ENCODE results near the gene LSM14B.

LSM14B gene

DNA sequence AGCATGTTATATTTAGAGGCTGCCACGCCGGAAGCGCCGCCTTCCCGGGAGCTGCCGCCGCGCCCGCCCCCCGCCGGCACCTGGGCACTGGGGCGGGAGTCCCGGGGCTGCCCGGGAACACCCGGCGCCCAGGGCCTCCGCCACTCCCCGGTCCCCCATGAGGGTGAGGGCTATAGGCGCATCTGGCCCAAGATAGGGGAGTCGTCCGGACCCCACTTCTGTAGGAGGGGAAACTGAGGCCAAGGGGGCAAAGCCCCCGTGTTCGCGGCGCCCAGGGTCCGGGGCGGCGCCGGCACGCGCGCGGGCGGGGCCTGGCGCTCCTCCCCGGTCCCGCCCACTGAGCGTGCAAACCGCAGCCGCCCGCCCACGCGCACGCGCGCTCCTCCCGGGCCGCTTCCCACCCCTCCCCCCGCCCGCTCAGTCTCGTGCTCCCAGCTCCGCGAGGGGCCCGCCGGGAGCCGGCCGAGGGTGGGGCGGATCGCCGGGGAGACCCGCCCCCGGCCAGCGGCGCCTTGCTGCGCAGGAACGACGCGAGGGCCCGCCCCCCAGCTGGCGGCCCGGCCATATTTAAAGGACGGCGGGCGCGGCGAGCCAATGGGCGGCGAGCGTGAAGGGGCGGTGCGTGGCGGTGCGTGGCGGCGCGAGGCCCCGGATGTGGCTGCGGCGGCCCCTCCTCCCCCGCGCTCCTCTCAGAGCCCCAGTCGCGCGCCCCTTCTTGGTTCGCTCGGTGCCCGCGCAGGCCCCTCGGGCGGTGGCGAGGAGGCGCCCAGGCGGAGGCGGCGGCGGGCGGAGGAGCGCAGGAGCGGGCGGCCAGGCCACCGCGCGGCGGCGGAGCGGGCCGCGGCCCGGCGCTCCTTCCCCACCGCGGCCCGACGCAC is at the start of gene LSM14B:
Gene LSM14B, plus strand, starts transcription at position 700 of the 878 bp plus-strand sequence. CDS start 192 bp downstream, outside the sequence.
- TF ChIP-seq, protein P1, sequence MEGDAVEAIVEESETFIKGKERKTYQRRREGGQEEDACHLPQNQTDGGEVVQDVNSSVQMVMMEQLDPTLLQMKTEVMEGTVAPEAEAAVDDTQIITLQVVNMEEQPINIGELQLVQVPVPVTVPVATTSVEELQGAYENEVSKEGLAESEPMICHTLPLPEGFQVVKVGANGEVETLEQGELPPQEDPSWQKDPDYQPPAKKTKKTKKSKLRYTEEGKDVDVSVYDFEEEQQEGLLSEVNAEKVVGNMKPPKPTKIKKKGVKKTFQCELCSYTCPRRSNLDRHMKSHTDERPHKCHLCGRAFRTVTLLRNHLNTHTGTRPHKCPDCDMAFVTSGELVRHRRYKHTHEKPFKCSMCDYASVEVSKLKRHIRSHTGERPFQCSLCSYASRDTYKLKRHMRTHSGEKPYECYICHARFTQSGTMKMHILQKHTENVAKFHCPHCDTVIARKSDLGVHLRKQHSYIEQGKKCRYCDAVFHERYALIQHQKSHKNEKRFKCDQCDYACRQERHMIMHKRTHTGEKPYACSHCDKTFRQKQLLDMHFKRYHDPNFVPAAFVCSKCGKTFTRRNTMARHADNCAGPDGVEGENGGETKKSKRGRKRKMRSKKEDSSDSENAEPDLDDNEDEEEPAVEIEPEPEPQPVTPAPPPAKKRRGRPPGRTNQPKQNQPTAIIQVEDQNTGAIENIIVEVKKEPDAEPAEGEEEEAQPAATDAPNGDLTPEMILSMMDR (IDR thresholded peaks at IDR 0.05) = no peak
- H3K36me3 ChIP-seq (ENCODE audit: control insufficient read depth, insufficient read depth, low read length) = no peaks in the 10 kb centered on the region
- H3K27ac ChIP-seq = peak within 1 kb of the TSS; percentile 97

DNA sequence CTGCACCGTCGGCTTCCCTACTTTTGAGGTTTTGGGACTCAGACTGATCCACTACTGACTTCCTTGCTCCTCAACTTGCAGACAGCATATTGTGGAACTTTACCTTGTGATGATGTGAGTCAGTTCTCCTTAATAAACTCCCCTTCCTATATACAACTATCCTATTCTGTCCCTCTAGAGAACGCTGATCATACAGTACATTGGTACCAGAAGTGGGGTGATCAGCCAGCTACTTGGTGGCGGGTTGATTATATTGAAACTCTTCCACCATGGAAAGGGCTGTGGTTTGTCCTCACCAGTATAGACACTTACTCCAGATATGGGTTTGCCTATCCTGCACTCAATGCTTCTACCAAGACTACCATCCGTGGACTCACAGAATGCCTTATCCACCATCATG is 49.0 kb upstream of the LSM14B start:
- no peak overlapping the region for H3K4me3 ChIP-seq (ENCODE audit: low read depth, low read length)
- no peak overlapping the region for H3K9ac ChIP-seq
- H2AFZ ChIP-seq = no peak overlapping the region
- H3K36me3 ChIP-seq (ENCODE audit: control insufficient read depth, insufficient read depth, low read length) = no peaks in the 10 kb centered on the region
- no peaks in the 10 kb centered on the region for H3K79me2 ChIP-seq
- no peak overlapping the region for H3K27ac ChIP-seq
- TF ChIP-seq, protein P1 (IDR thresholded peaks at IDR 0.05) = no peak
- no peaks in the 10 kb centered on the region for H3K4me1 ChIP-seq
- no peaks in the 10 kb centered on the region for H3K27me3 ChIP-seq (ENCODE audit: control insufficient read depth, insufficient read depth, low read length)
- no peak overlapping the region for H3K4me2 ChIP-seq (ENCODE audit: low read length)
- no peaks in the 10 kb centered on the region for H3K9me3 ChIP-seq (ENCODE audit: control insufficient read depth, low read length)

More for the DNA sequence above, at the start of gene LSM14B:
- Histone ChIP-seq H3K4me2 (ENCODE audit: low read length) (peak within 1 kb of the TSS; percentile 98), H3K27me3 (ENCODE audit: control insufficient read depth, insufficient read depth, low read length) (no peaks in the 10 kb centered on the region), H3K4me1 (peaks cover 6% of the 10 kb centered on the region), H3K79me2 (peaks cover 18% of the 10 kb centered on the region), H3K9ac (peak within 1 kb of the TSS; percentile 43), H2AFZ (peak within 1 kb of the TSS; percentile 99), H3K4me3 (ENCODE audit: low read depth, low read length) (peak within 1 kb of the TSS; percentile 86), H3K9me3 (ENCODE audit: control insufficient read depth, low read length) (no peaks in the 10 kb centered on the region)

DNA sequence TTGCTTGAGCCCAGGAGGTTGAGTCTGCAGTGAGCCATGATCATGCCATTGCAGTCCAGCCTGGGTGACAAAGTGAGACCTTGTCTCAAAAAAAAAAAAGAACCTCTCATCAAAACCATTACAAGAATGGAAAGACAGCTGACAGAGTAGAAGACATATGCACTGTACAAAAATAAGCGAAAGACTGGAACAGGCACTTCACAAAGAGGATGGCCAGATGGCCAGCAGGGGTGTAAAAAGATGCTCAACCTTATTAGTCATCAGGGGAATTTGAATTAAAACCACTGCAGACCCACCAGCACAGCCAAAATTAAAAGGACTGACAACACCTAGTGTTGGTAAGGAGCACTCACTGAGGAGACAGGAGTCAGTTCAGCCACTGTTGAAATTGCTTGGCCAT is 43.1 kb upstream of the LSM14B start:
- H3K27me3 ChIP-seq (ENCODE audit: control insufficient read depth, insufficient read depth, low read length) = no peaks in the 10 kb centered on the region
- no peaks in the 10 kb centered on the region for H3K9me3 ChIP-seq (ENCODE audit: control insufficient read depth, low read length)
- H3K27ac ChIP-seq = no peak overlapping the region
- TF ChIP-seq, protein P1 (IDR thresholded peaks at IDR 0.05) = no peak
- H3K79me2 ChIP-seq = no peaks in the 10 kb centered on the region
- H3K4me1 ChIP-seq = no peaks in the 10 kb centered on the region
- no peak overlapping the region for H3K9ac ChIP-seq
- H3K4me2 ChIP-seq (ENCODE audit: low read length) = no peak overlapping the region
- no peak overlapping the region for H2AFZ ChIP-seq
- no peaks in the 10 kb centered on the region for H3K36me3 ChIP-seq (ENCODE audit: control insufficient read depth, insufficient read depth, low read length)
- no peak overlapping the region for H3K4me3 ChIP-seq (ENCODE audit: low read depth, low read length)

DNA sequence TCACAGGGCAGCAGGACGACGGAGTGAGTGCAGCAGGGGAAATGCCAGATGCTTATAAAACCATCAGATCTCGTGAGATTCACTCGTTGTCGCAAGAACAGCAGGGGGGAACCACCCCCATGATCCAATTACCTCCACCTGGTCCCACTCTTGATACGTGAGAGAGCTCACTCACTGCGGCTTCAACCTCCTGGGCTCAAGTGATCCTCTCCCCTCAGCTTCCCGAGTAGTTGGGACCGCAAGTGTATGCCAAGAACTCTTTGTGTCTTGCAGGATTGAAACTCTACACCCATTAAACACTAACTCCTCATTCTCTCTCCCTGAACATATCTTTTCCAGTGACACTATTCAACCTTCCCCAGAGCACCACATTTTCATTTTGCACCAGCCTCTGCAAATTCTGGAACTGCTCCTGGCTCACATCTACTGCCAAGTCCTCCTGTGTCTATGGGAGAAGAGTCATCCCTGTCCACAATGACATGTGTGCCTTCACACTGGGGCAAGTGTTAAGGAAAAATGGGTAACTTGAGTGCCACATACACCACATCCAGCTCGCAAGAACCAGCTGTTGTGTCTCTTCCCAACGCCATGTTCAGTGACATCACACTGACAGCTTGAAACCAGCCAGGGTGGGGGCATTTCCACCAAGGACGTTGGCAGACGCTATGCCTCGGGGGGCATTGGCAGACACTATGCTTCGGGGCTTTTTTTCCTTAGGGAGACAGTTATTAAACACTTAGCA is 41.9 kb upstream of the LSM14B start:
- H3K4me1 ChIP-seq = no peaks in the 10 kb centered on the region
- H3K4me2 ChIP-seq (ENCODE audit: low read length) = no peak overlapping the region
- TF ChIP-seq, protein P1 (IDR thresholded peaks at IDR 0.05) = no peak
- H3K79me2 ChIP-seq = no peaks in the 10 kb centered on the region
- H3K4me3 ChIP-seq (ENCODE audit: low read depth, low read length) = no peak overlapping the region
- no peak overlapping the region for H2AFZ ChIP-seq
- H3K9me3 ChIP-seq (ENCODE audit: control insufficient read depth, low read length) = no peaks in the 10 kb centered on the region
- no peak overlapping the region for H3K9ac ChIP-seq
- H3K27me3 ChIP-seq (ENCODE audit: control insufficient read depth, insufficient read depth, low read length) = no peaks in the 10 kb centered on the region
- H3K36me3 ChIP-seq (ENCODE audit: control insufficient read depth, insufficient read depth, low read length) = no peaks in the 10 kb centered on the region
- no peak overlapping the region for H3K27ac ChIP-seq
